ENCODE results near the gene DICER1.
A peak's percentile ranks its signal among the peaks of the same experiment; 100 is the strongest.
"Not testable (repeated sequence)": the region's sequence is repeated elsewhere in the genome, so short reads cannot be mapped to it uniquely, and the experiment has no call there.

Gene DICER1

GRCh38 chr14:95157327-95158189, at the start of gene DICER1:
DICER1 (minus strand) TSS chr14:95157529; CDS start chr14:95133458, 24,071 bp downstream.
- DNase-seq = peak; percentile 85

- no peak for DNase-seq
Measured at GRCh38 chr14:95206534-95206933, 49.2 kb upstream of the DICER1 start.

- DNase-seq = no peak
Measured at GRCh38 chr14:95204705-95205104, 47.4 kb upstream of the DICER1 start.

GRCh38 chr14:95201745-95202144, 44.4 kb upstream of the DICER1 start:
- not testable (repeated sequence) for DNase-seq

GRCh38 chr14:95200404-95200803, 43.1 kb upstream of the DICER1 start:
- DNase-seq = no peak

GRCh38 chr14:95199298-95199983, 42.1 kb upstream of the DICER1 start:
- no peak for DNase-seq

- DNase-seq = no peak
Measured at GRCh38 chr14:95198320-95198719, 41.0 kb upstream of the DICER1 start.

- DNase-seq = no peak
Measured at GRCh38 chr14:95197551-95197950, 40.2 kb upstream of the DICER1 start.

- no peak for DNase-seq
Measured at GRCh38 chr14:95196826-95197545, 39.7 kb upstream of the DICER1 start.

GRCh38 chr14:95196268-95196667, 38.9 kb upstream of the DICER1 start:
- no peak for DNase-seq

- DNase-seq = no peak
Measured at GRCh38 chr14:95195031-95195430, 37.7 kb upstream of the DICER1 start.

- DNase-seq = no peak
Measured at GRCh38 chr14:95193081-95193480, 35.8 kb upstream of the DICER1 start.

GRCh38 chr14:95192311-95192710, 35.0 kb upstream of the DICER1 start:
- no peak for DNase-seq

- DNase-seq = no peak
Measured at GRCh38 chr14:95191445-95192199, 34.3 kb upstream of the DICER1 start.

GRCh38 chr14:95190857-95191256, 33.5 kb upstream of the DICER1 start:
- DNase-seq = no peak

GRCh38 chr14:95190346-95190840, 33.1 kb upstream of the DICER1 start:
- DNase-seq = no peak

GRCh38 chr14:95189367-95190132, 32.2 kb upstream of the DICER1 start:
- DNase-seq = no peak

- no peak for DNase-seq
Measured at GRCh38 chr14:95188380-95188779, 31.1 kb upstream of the DICER1 start.

GRCh38 chr14:95185767-95186392, 28.6 kb upstream of the DICER1 start:
- DNase-seq = no peak

- no peak for DNase-seq
Measured at GRCh38 chr14:95185033-95185766, 27.9 kb upstream of the DICER1 start.

- DNase-seq = no peak
Measured at GRCh38 chr14:95184413-95184790, 27.1 kb upstream of the DICER1 start.

All from NCI-H2081 treated with DMSO at 0.1 percent for 48 hours (cell line).